SIG-M5 treated with dmso at 0.1 percent for 504 hours (cell line): ENCODE measurements around the gene AQP1.

ENCODE experiments used
- DNase-seq: peaks from one replicate; lab custom pipeline; 2025; ENCODE audit not compliant: unreplicated experiment; lab: John Stamatoyannopoulos, UW

Gene AQP1

DNA sequence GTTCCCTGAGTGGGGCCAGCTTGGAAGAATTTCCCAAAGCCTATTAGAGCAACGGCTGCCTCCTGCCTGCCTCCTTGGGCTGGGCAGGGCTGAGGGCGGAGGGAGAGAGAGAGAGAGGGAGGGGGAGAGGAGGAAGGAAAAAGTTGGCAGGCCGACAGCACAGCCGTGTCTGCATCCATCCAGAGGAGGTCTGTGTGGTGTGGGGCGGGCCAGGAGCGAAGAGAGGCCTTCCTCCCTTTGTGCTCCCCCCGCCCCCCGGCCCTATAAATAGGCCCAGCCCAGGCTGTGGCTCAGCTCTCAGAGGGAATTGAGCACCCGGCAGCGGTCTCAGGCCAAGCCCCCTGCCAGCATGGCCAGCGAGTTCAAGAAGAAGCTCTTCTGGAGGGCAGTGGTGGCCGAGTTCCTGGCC lies at the start of gene AQP1:
TSS of gene AQP1 (plus strand) at position 293 of the 409 bp plus-strand sequence. CDS start at position 350, 57 bp downstream.
- DNase-seq = no peak

DNA sequence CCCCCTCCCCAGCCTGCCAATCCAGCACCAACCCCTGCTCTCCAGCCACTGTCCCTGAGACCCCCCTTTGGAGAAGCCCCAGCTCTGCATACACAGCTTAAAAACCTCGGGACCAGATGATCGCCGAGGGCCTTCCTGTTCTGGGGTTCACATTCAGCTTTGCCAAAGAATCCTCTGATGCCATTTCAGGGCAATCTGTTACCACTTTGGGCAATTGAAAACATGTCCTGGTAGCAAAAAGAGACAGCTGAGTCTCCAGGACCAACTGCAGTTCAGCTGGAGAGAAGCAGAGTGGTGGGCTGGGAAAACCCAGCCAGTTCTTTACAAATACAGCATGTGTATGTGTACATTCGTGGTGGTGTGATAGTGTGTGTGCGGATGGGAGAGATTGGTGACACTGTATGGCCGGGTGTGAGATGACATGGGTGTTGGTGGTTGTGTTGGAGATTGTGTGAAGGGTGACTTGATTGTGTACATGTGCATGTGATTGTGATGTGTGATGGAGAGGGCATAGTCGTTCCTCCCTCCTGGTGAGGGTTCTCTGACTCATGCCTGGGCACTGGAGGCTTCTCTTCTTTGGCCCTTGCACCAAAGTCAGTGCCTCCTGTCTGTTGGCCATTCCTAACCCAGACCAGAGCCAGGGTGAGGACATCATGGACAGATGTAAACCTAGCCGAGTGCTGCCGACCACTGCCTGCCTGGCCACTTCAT lies 48.5 kb upstream of the AQP1 start:
- DNase-seq = no peak

DNA sequence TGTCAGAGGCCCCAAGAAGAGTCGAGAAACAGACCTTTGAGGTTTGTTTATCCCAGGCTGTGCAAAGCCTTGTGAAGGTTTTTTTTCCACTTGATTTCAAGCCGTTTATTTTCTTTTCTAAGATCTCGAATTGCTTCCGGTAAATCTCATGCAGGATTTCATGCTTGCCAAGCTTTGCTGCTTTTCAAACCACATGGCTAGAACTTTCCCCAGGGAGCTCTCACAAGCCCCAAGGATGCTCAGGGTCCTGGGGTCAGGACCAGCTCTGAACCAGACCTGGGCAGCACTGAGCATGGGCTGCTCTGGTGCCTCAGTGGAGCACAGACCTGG lies 48.0 kb upstream of the AQP1 start:
- no peak for DNase-seq

DNA sequence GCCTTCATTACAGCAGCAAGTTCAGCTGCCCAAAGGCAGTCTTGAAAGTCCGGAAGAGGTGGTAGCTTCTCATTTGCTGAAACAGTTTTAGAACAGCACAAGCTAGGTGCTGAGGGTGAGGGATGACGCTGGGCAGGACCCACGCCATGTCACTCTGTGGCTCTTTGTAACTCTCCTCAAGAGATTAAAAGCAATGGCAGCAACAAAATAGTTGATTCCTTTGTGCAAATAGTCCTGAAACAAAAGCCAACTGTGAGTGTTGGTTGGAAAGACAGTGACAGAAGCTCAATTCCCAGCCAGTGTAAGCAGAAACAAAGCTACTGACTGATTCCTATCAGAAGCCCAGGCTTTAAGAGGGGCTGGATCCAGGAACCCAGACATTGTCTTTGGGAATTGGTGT lies 47.6 kb upstream of the AQP1 start:
- DNase-seq = no peak

DNA sequence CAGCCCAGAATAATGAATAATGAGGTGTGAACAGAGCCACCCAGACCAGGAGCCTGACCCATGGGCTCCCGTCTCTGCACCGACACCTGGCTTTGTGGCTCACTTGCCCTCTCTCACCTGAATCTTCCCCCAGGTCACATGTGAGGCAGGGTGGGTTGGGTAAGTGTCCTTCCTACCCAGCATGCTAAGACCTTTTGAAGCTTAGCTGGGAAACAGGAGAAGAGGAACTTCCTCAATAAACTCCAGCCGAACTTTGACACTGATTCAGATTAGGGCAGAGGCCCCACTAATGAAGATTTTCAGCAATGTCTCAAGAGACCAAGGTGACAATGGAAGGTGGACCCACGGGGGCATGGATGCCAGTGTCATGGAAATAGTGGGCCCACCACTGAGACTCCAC lies 46.6 kb upstream of the AQP1 start:
- DNase-seq = no peak

DNA sequence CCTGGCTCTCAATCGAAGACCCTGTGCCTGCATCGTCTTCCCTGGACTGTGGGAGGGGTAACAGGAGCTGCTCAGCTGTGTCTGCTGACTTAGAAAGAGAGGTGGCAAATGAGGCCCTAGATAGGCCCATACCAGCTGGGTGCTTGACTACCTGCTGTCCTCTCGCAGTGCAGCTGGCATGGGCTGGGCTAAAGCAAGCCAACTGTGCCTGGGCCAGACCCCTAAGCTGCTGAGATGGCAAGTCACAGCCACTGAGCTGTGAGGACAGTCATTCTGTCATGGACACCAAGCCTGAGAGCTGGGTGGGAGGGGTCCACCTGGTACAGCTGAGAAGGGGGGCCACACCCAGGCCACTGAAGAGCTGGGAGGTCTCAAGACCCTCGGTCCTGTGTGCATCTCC lies 45.8 kb upstream of the AQP1 start:
- no peak for DNase-seq

DNA sequence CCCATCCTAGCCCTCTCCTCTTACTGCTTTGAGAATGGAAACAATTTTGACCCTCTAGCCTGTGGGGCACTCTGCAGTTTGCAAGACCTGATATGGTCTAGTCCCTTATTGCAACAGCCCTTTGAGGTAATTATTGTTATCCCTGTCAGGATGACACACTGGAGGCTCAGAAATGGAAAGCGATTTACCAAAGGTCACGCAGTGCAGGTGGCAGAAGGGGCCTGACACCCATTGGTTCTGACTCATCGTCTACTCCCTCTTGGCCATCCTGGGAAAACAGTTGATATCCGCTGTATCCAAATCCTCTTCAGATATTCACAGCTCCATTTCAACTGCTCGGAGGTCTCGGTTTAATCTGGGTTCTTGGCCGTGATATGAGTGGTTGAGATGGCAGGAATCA lies 44.7 kb upstream of the AQP1 start:
- DNase-seq = no peak

DNA sequence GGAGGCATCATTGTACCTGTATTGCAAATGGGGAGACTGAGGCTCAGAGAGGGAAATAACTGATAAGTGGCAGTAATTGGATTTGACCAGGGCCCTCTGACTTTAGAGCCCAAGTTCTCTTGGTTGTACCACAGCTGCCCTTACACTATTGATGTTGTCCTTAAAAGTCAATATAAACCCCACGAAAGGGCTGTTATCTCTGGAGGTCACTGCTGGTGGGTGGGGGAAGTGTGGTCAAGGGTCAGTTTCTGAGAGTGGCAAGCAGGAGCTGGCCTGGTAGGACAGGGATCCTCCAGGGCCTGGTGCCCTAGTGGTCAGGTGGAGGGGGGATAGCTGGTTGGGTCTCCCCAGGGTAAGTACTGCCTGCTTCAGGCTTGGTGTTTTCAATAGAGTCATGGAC lies 44.2 kb upstream of the AQP1 start:
- DNase-seq = no peak

DNA sequence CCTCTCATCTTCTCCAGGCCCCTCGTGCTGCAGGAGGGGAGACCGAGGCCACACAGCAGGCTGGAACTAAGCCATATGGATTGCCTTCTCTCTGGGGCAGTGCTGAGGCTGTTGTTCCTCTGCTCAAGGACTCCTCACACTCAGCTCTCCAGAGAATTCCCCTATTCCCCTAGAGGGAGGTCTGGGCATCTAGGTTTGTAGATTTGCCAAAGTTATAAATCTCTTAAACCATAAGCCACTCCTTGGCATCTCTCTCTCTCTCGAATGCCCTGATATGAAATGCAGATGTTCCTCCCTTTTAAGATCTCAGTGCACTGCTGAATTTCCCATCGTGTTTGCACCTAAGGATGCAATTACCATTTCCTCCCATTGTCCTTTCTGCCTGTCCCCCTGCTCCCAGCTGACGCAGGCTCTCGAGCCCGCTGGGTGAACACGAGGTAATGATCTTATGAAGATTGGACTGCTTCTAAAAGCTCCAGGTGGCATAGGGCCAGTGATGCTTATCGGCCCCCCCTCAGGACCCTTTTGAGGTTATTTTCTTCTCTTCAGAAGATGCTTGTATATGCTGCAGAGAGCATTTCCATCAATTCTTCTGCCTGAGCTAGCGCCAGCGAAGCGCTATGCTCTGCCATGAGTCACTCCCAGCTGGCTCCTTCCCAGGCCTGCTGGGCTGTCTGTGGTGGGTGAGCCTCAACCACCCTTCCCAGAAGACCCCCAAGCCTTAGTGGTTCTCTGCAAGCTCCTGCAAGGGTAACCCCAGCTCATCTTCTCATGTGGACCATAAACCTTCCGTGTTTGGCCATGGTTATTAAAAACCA lies 41.6 kb upstream of the AQP1 start:
- no peak for DNase-seq

DNA sequence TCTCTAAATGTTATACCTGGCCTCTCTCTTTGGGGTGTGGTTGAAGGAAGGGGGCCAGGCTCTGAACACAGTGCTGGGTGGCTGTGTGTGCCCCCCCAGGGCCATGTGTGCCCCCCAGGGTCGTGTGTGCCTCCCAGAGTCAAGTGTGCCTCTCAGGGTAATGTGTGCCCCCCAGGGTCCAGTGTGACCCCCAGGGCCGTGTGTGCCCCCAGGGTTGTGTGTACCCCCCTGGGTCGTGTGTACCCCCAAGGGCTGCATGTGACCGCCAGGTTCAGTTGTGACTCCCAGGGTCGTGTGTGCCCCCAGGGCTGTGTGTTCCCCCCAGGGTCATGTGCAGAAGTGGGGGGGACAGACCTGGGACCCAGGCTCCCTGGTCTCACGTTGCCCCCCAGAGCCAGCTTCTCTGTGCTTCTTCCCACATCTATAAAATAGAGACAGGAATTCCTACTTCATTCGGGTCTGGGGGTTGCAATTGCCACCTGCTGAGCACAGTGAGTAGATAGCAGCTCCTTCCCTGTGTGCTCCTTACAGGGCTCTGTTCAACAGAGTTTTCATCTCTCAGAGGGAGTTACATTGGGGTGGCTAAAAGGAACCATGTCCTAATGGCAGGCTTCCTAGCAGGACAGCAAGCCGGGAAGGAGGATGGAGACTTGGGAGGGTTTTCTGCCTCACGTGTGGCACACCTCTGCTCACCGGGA lies 40.7 kb upstream of the AQP1 start:
- DNase-seq = no peak

DNA sequence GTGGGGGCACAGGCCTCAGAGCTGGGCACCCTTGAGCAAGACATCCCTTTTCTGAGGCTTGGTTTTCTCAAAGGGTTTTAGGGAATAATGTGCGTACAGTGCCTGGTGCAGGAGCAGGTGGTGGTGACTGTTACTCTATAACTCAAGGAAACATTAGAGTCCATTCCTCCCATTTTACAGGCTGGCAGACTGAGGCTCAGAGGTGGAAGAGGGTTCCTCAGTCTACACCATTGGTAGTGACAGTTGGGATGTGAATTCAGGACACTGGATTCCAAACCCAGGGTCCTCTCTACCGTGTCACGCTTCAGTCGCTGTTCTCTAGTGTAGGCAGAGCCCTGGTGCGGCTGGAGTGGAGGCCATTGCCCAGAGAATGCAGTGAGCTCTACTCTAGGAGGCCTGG lies 40.0 kb upstream of the AQP1 start:
- DNase-seq = no peak

DNA sequence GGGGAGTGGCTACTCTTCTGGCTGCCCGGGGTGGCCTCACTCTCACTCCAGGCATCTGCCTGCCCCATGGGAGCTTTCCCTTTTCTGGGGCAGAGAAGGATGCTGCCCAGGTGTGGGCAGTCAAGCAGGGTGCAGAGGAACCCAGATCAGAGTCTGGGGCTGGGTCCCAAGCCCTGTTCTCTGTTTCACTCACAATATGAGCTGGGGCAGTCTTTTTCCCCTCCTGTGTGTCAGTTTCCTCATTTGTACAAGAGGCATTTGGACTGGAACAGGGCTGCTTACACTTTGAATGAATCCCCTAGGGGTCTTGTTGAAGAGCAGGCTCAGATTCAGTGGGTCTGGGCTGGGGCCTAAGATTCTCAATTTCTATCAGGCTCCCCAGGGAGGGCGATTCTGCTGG lies 38.4 kb upstream of the AQP1 start:
- no peak for DNase-seq

DNA sequence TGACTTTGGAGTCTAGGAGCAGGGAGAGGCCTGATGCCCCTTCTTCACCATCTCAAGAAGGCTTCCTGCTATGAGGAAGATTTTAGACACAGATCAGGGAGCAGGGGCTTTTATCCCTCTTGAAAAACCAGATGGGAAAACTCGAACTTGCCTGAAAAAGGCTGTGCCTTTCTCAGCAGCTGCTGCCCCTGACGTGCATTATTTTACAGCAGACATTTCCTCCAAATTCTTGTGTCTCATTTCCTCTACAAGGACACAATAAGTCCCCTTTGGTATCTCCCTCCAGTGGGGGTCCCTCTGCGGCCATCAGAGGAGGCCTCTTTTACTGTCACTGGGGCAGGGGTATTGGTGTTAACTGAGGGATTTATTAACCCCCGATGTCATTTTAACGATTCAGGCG lies 38.0 kb upstream of the AQP1 start:
- no peak for DNase-seq

DNA sequence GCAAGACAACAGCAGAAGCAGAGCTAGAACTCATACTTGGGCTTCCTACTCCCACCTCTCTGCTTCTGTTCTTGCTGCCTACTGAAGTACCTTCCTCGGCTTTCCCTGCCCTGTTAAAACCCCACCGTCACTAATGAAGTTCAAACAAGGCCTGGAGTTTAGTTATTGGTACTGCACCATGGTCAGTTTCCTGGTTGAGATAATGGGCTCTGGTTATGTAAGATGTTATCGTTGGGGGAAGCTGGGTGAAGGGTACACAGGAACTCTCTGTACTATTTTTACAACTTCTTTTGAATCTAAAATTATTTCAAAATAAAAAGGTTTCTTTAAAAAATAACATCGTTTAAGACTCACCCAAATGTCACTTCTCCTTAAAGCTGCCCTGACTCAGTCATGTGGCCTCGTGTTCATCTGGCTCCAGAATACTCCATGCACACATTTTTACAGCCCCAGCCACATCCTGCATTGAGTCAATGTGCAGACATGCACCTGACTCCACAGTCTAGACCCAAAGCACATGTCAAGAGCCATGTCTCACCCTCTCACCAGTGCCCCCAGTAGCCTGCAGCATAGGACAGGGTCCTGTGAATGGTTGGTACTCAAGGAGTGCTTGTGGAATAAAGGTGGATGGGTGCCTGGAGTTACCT lies 36.9 kb upstream of the AQP1 start:
- no peak for DNase-seq

DNA sequence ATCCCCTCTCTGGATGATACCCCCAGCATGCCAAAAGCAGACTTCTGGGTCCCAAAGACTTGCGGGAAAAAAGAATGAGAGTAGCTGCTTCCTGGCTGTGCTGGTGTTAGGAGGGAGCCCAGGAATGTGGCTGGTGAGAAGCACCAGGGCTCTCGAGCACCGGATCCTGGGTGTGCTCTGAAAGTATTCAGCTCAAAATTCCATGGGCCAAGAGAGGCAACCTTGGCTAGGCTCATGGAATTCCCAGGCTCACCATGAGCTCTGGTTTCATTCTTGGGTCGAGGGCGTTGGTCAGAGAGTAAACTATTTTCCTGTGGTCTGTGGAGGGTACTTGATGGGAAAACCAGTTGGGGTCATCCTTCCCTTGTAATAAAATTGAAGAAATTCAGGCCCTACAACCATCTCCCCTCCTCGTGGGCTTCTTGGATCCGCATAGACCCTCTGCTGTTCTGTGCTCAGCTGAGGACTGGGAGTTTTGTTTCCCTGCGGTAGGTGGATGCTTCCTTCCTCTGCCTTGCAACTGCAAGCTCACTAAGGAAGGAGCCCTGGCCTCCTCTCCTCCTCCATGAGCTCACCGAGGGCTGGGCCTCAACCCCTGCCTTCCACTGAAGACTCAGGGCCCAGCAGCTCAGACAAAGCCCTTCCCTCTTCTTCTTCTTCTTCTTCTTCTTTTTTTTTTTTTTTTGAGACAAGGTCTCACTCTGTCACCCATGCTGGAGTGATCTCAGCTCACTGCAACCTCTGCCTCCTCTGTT lies 34.5 kb upstream of the AQP1 start:
- no peak for DNase-seq

DNA sequence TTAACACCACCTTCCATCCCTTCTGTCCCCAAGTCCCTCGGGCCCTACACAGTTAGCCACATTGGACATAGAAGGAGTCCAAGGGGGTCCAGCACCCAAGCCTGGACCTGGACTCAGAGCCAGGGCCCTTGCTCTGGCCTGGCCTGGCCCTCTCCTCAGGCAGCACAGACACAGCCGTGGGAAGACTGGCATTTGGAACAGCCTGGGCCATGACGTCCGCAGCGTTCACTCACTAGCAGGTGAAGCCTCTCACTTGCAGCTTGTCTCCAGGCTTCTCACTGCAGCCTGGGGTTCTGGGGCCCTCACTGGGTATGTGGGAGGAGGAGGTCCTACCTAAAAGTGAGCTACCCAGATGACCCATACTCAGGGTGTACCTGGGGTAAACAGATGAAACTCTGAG lies 33.7 kb upstream of the AQP1 start:
- DNase-seq = no peak

DNA sequence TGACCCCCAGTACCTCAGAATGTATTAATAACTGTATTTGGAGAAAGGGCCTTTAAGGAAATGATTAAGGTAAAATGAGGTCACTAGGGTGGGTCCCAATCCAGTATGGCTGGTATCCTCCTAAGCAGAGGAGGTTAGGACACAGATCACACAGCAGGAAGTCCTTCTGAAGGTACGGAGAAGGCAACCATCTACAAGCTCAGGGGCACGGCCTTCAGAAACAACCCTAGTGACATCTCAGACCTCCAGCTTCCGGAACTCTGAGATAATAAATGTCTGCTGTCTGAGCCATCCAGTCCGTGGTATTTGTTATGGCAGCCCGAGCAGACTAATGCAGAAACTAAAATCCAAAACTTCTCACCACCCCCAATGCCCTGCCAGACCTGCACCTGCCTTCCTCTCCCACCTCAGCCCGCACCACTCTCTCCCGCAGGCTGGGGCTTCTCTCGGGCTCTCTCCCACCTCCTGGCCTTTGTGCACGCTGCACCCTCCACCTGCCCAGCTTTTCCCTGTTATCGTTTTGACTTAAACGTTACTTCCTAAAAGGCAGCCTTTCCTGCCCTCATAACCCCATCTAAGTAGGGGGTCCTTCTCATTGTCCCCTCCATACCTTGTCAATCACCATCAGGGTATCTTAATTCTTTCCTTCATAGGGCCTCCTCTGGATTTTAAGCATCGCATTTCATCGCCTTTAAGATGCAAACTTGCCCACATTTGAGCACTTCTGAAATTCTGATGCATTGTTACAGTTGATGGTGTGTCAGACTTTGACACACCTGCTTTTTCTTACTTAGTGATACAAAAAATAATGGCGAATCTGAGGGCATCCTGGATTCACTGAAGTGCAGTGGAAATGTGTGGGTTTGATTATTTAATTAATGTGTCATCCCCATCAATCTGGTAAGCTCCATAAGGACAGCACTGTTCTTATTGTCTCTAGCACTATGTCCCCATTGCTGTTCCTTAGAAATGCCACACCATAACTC lies 32.2 kb upstream of the AQP1 start:
- DNase-seq = no peak

DNA sequence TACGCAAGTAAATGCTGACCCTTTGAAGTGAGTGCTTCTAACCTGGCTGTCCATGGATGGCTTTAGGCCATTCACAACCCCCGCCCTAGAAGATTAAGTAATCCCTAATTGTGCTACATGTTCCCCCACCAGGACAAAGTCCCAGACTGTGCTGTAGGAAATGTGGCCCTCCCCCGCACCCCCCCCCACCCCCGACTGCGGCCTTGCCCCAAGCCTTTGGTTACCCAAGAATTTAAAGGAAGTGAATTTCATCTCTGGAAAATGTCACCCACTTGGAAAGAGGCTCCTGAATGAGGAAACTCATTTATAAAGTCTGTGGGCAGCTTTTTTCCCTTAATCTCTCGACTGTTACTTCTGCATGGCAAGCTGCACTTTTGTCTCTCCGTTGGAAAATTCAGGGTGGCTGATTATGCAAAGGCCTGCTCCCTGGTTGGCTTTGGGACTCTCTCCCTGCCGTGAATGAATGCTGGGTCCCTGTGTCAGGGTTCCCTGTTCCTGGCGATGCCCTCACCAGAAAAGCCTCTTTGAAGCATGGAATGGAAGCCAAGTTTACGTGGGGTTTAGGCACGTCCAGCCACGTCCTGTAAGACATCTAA lies 31.4 kb upstream of the AQP1 start:
- DNase-seq = no peak

DNA sequence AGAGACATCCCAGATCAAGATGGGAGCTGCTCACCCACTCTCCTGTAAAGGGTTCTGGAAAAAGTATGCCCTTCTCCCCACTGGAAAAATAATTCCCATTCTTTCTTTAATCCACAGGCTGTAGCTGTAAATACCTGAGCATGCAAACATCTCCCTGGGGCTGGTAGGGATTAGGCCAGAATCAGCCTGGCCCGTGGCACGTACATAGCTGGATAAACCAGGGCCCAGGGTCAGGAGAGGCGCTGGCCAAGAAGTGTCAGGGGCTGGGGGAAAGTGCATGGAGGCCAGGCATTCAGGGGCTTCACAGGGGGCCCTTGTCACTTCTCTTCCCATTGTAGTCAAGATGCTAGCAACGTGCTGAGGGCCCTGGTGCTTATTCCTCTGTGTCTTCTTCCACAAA lies 30.7 kb upstream of the AQP1 start:
- DNase-seq = no peak
